Right cardiac atrium (tissue), 5 donors: Measurements from ENCODE around the gene MRPS22. TPM values are rescaled to one million over a fixed set of nuclear protein-coding genes. Genes with fewer than 3 reads are reported as not detected.

Source experiments
- ATAC-seq, 2 donors: fragments of 200-7000 bp; cut with Tn5 transposase; one replicate each; pipeline versions ENCODE4 v1.8.0 to v1.9.1; 2020; ENCODE audit warnings: moderate library complexity in 2 of 2, mild to moderate bottlenecking in 1 of 2
- DNase-seq, 3 donors: peaks; one replicate each; pipeline ENCODE4 v3.0.0-alpha.2; 2020
- H3K27ac ChIP-seq: one replicate; pipeline ENCODE4 v1.5.1; 2013; ENCODE audit warnings: mild to moderate bottlenecking, low read length, control low read depth, moderate library complexity
- H3K27me3 ChIP-seq: one replicate; pipeline ENCODE4 v1.6.1; 2013; ENCODE audit not compliant: control insufficient read depth, insufficient read depth
- H3K4me1 ChIP-seq: one replicate; pipeline ENCODE4 v1.6.1; 2013; ENCODE audit warnings: low read length; ENCODE audit not compliant: control insufficient read depth, insufficient read depth
- H3K4me3 ChIP-seq: one replicate; pipeline ENCODE4 v1.5.1; 2013; ENCODE audit warnings: low read length, control low read depth
- H3K9me3 ChIP-seq: one replicate; pipeline ENCODE4 v1.6.1; 2013; ENCODE audit warnings: low read length; ENCODE audit not compliant: control insufficient read depth
- WGBS: extraction: QIAGEN DNeasy Blood & Tissue Kit; methylation state at CpG from one replicate; pipeline ENCODE4 v1.1.7; 2013; 5-methylcytosine and 5-hydroxymethylcytosine counted together
- intact Hi-C, 4 donors: fragments of 100-400 bp; cut with DNase I; formaldehyde crosslinking; loops; one replicate each; pipeline versions ENCODE4 v1.11.0 to v1.14.0; 2022 to 2023
- polyA plus RNA-seq: library from polyadenylated mRNA; stranded (reverse); fragments of 200-250 nt; gene quantifications from one replicate; pipeline ENCODE4 v1.2.3, GENCODE V29; 2013
- total RNA-seq, 4 donors: library from RNA; stranded (reverse); fragmentation: NEBNext Ultra II Directional; extraction: Animal tissue kit (Norgen Biotek cat#: 25700); gene quantifications; one replicate each; pipeline ENCODE4 v1.2.1, GENCODE V29; 2021
- donor health status: healthy with polysubstance abuse.
- donor health status: DM: no; HTN: yes; CAD: no.
- donor health status: DM: no; HTN: no; CAD: no.
- donor health status: DM: no; HTN: yes; CAD: no; lungs with severe emphysema.
- donor health status: DM: yes; HTN: yes; CAD: no.

The MRPS22 gene
- total and polyA plus RNA-seq, 5 donors = 51.8 to 91.5 (median 58.3) TPM

DNA sequence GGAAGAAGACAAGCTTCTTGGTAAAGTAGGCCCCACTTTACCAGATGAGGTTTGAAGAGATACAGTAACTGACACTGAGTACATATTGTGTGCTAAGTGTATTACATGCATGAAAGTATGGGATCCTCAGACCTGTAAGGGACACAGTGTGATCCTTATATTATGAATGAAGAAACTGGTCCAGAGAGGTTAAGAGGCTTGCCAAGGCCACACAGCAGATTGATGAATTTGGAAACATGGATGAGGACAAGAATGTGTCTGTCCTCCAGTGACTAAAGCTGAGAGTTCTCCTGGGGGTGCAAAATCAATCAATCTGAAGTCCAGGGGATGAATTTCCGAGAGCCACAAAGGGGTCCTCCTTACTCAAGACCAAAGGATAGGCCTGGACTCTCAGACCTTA, 31.4 kb upstream of the MRPS22 start:
- DNase-seq (no peak), ATAC-seq (no peak)
- Histone ChIP-seq H3K27ac (no peak overlapping the region), H3K4me3 (no peak overlapping the region), H3K27me3 (no peaks in the 10 kb centered on the region), H3K9me3 (no peaks in the 10 kb centered on the region), H3K4me1 (no peaks in the 10 kb centered on the region)
- intact Hi-C loops = no loop called here
- 91% methylated on average over 1 of the region's 1 CpG for WGBS

DNA sequence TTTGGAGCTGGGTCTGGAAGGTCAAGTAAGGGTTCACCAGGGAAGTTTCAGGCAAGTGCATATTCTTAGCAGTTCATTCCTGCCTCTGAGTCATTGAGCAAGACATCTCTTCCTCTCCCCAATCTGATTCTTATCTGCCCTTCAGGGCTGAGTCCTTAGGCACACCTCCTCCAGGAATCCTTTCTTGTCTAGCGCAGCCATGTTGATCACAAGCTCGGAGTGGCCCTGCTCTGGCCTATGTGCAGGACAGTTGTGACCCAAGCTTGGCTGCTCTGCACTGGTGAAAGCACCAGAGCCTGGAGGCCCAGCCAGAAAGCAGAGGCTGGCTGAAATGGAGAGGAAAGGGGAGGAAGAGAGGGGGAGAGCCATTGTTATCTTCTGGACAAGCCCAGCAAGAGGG, 30.9 kb upstream of the MRPS22 start:
- no peaks in the 10 kb centered on the region for H3K27me3 ChIP-seq
- DNase-seq = no peak
- H3K4me1 ChIP-seq = no peaks in the 10 kb centered on the region
- no peak overlapping the region for H3K27ac ChIP-seq
- intact Hi-C loops = no loop called here
- ATAC-seq = no peak
- WGBS = 90% methylated on average over 2 of the region's 2 CpGs
- no peaks in the 10 kb centered on the region for H3K9me3 ChIP-seq
- H3K4me3 ChIP-seq = no peak overlapping the region

DNA sequence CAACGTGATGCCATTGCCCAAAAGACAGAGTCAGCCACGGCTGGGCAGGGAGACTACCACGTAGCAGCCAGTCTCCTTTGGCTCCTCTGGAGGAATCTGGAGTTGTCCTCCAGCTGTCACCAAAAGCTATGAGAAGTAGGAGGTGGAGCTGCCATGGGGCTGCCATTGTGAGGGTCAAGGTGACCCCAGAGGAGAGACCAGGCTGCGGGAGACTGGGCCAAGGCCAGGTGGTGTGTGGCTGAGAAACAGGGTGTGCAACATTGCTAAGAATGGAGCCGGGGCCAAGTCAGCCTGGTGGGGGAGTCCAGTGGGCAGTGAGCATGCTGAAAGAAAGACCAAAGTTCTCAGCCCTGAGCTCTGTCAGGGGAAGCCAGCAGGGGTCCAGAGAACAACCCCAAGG, 29.9 kb upstream of the MRPS22 start:
- Histone ChIP-seq H3K9me3 (no peaks in the 10 kb centered on the region), H3K27me3 (no peaks in the 10 kb centered on the region)
- WGBS = 77% methylated on average over 5 of the region's 5 CpGs

DNA sequence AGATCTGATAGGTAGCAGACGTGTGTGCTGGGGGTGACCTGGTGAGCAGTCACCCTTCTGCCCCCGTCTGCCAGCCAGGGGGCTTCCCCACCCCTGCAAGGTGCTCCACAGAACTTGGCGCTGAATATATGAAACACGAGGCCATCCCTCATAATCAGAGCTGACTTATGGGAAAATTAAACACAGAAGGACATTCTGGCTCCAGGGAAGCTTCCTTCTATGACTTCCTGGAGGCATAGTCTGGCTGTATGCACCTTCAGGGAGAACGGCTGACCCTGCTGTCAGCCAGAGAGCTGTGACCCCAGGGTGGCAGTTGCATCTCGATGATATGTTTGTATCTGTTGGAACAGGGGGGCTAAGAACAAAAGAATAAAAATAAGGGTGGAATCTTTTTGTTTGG, 26.6 kb upstream of the MRPS22 start:
- no peak overlapping the region for H3K27ac ChIP-seq
- no peak overlapping the region for H3K4me3 ChIP-seq
- no peak for ATAC-seq
- WGBS = 54% methylated on average over 6 of the region's 6 CpGs
- DNase-seq = no peak
- H3K27me3 ChIP-seq = no peaks in the 10 kb centered on the region
- no peaks in the 10 kb centered on the region for H3K4me1 ChIP-seq
- intact Hi-C loops = no loop called here
- H3K9me3 ChIP-seq = no peaks in the 10 kb centered on the region

More for the DNA sequence above, 29.9 kb upstream of the MRPS22 start:
- Histone ChIP-seq H3K4me3 (no peak overlapping the region), H3K4me1 (no peaks in the 10 kb centered on the region), H3K27ac (no peak overlapping the region)
- ATAC-seq (no peak), DNase-seq (no peak)
- intact Hi-C loops = no loop called here

DNA sequence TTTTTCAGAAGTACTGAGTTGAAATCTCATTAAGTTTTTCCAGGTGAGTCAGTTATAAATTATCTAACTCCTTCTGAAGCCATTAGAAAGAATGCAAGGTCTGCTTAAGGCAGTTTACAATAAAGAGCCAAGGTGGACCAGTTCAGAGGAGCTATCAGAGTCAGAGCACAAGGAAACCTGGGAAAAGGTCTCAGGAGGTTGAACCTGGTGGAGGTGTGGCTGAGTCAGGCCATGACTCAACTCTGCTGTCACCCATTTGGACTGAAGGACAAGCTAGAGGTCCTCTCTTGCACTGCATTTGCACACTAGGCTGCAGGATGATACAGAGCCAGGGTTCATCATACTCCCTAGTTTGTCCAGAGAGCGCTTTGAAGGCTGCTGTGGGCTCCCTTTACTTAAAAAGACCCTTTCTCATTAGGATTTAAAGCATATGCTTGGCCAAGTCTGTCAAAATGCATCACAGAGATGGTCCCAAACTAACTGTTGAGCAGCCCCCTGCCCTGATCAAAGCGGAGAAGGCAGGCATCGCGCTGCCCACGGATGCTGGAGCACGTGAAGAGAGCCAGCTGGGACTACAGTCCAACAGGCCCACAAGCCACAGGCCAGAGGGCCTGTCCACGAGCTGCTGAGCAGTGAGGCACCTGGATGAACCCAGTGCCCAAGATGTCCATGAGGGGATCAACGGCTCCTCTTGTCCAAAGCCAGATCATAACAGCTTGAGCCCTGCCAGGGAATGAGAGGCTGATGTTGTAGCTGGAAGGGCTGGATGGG, 26.0 kb upstream of the MRPS22 start:
- intact Hi-C loops = no loop called here
- no peak for DNase-seq
- Histone ChIP-seq H3K9me3 (no peaks in the 10 kb centered on the region), H3K27ac (no peak overlapping the region), H3K27me3 (no peaks in the 10 kb centered on the region), H3K4me1 (no peaks in the 10 kb centered on the region), H3K4me3 (no peak overlapping the region)
- 73% methylated on average over 8 of the region's 8 CpGs for WGBS
- ATAC-seq = no peak

DNA sequence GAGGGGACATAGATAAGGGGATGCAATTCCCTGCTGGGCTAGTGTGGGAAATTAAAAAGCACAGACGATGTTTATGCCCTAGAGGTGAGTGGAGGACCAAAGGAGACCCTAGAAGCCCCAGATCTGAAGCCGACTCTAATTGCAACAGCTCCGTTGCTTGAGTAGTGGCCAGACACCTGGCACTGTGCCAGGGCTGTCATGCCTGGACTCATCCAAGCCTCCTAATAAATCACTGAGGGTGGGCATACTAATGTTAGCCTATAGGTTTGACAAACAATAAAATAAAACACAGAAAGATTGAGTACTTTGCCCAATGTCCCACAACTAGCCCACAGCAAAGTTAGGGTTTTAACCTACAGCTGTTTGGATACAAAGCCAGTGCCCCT, 25.4 kb upstream of the MRPS22 start:
- no peaks in the 10 kb centered on the region for H3K4me1 ChIP-seq
- no peak overlapping the region for H3K4me3 ChIP-seq
- no peaks in the 10 kb centered on the region for H3K9me3 ChIP-seq
- ATAC-seq = no peak
- 15% methylated on average over 3 of the region's 3 CpGs for WGBS
- intact Hi-C loops = no loop called here
- H3K27ac ChIP-seq = no peak overlapping the region
- H3K27me3 ChIP-seq = no peaks in the 10 kb centered on the region
- DNase-seq = peak in 1 of 3 donors; percentile 61

DNA sequence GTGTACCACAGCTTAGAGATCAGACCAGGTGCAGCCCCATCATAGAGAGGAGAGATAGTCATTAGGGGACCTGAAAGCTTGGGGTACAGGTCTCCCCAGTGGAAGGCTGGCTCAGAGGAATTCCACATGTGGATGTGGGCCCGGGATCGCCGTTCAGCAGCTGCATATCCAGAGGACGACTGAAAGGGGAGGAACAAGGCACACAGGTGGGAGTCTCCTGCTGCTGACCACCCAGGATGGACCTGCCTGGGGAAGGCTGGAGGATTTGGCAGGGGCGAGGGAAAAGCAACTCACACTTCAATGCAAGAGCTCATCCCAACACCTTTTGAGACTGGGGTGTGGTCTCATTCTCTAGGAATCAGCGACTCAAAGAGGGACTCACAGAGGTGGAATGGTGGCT, 25.0 kb upstream of the MRPS22 start:
- no peaks in the 10 kb centered on the region for H3K27me3 ChIP-seq
- H3K4me3 ChIP-seq = no peak overlapping the region
- no peak overlapping the region for H3K27ac ChIP-seq
- ATAC-seq = no peak
- H3K4me1 ChIP-seq = no peaks in the 10 kb centered on the region
- 79% methylated on average over 6 of the region's 6 CpGs for WGBS
- no peak for DNase-seq
- intact Hi-C loops = no loop called here
- H3K9me3 ChIP-seq = no peaks in the 10 kb centered on the region

DNA sequence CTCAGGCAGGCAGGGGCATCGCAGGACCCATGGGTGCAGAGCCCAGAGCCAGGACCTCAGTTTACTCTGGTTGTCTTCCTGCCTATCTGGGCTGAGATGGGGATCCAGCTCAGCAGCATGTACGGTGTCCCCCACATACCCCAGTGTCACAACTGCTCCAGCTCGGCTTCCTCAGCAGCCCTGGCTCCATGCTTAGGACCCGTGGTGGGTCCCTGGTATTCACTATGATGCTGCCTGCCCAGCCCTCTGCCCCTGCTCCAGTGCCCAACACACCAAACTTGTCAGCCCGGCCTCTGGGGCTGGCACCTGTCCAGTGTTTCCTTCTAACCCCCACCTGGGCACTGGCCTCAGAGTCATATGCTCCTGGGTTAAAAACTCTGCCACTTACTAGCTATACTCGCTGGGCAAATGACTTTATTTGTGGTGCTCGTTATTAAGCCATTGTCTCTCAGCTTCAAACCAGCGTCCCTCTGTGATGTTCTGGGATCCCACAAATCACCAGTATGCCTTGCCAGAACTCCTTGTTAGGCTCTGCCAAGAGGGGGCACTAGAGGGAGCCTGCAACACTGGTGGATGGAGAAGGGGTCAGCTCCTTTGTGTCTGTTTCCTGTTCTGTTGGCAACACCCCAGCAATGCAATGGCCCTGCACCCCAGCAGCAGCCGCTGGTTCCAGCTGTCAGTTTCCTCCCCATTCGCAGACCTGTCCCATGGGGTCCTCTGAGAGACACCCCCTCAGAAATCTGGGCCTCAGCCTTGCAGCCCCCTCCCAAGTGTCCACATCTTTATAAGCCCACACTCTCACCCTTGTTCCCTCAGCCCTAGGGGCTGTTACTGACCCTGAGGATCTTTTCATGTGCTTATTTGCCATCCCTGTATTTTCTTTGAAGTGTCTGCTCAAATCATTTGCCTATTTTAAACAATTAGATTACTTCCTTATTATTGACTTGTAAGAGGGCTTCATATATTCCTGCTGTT, 24.1 kb upstream of the MRPS22 start:
- ATAC-seq (peak in 1 of 2 donors; percentile 30), DNase-seq (no peak)
- Histone ChIP-seq H3K9me3 (no peaks in the 10 kb centered on the region), H3K27me3 (no peaks in the 10 kb centered on the region), H3K27ac (no peak overlapping the region), H3K4me3 (no peak overlapping the region), H3K4me1 (no peaks in the 10 kb centered on the region)
- intact Hi-C loops = loop anchor here in 1 of 4 donors (10.0 kb wide), 1 partner anchor 385 kb away; no protein-coding TSS in a partner anchor
- WGBS = 58% methylated on average over 10 of the region's 10 CpGs

DNA sequence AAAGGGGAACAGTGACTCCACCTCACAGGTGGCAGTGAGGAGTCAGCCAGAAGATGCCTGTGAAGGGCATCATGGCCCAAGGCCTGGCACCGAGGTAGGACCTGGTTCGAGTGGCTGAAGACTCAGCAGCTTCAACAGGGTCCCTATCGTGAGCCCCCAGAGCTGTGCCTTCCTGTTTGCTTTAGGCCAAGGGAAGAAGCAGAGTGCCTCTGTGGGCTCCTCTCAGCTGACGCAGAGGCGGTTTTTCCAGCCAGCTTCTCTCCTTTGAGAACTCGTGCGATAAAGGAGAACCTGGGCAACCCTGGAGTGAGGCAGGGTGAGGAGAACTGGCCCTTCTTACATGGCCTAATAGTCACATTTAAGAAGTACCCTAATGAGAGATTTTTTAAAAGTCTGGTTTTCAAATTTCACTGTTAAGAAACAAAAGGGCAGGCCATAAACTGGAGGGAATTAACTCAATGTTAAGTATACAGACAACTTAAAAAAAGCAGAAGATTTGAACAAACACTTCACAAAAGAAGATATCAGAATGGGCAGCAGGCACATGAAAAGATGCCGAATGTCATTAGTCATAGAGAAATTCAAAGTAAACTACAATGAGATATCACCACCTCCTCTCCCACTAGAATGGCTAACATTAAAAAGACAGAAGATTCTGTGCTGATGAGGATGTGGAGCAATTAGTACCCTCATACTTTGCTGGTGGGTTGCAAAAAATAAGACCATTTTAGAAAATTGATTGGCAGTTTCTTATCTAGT, 23.1 kb upstream of the MRPS22 start:
- ATAC-seq (no peak), DNase-seq (no peak)
- intact Hi-C loops = loop anchor here in 1 of 4 donors (10.0 kb wide), 1 partner anchor 386 kb away; no protein-coding TSS in a partner anchor
- Histone ChIP-seq H3K27me3 (no peaks in the 10 kb centered on the region), H3K9me3 (no peaks in the 10 kb centered on the region), H3K27ac (no peak overlapping the region), H3K4me3 (no peak overlapping the region), H3K4me1 (no peaks in the 10 kb centered on the region)
- 75% methylated on average over 8 of the region's 8 CpGs for WGBS

DNA sequence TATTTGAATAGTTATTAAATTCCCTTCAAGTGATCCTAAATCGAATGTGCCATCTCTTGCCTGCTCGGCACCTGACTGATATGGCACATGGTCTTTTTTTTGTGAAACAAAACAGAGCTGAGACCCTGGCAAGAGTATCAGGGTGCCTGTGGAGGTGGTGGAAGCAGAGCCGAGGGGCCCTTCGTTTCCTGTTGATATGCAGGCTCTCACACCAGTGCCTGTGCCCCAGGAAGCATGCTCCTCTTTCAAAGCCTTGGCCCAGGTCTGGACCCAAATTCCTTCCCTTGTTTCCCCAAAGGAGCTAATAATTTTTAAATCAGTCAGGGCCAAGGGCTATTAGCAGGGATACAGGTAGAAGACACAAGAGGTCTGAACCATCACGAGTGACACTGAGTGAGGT, 21.5 kb upstream of the MRPS22 start:
- WGBS = 52% methylated on average over 5 of the region's 5 CpGs
- H3K27me3 ChIP-seq = no peaks in the 10 kb centered on the region
- no peak overlapping the region for H3K4me3 ChIP-seq
- no peak overlapping the region for H3K27ac ChIP-seq
- intact Hi-C loops = loop anchor here in 1 of 4 donors (10.0 kb wide), 1 partner anchor 388 kb away; no protein-coding TSS in a partner anchor
- no peaks in the 10 kb centered on the region for H3K9me3 ChIP-seq
- ATAC-seq (no peak), DNase-seq (no peak)
- H3K4me1 ChIP-seq = no peaks in the 10 kb centered on the region
